MCF 10A (cell line): ENCODE results near the gene TAAR6. TPM values are rescaled to one million over a fixed set of nuclear protein-coding genes. Genes with fewer than 3 reads are reported as not detected.
"Not testable (repeated sequence)": the region's sequence is repeated elsewhere in the genome, so short reads cannot be mapped to it uniquely, and the experiment has no call there.

Source experiments
- BruUV-seq: library from RNA; stranded (reverse); fragments of 400-500 nt; replicated peaks from 2 replicates; lab custom pipeline; 2021; lab: Mats Ljungman, UMichigan
- CTCF ChIA-PET: fragments of 300-600 bp; sonication (Branson Sonifier 250); formaldehyde crosslinking; extraction: SDS; loops from one replicate; lab custom pipeline; 2021; ENCODE audit warnings: antibody characterized with exemption, inconsistent platforms; lab: Yijun Ruan, JAX
- POLR2A ChIA-PET: fragments of 300-600, 350-650 bp; sonication (Branson Sonifier 250); formaldehyde crosslinking; extraction: SDS; loops from one replicate; lab custom pipeline; 2020; ENCODE audit warnings: antibody characterized with exemption, inconsistent platforms; lab: Yijun Ruan, JAX
- DNase-seq: peaks from one replicate; pipeline ENCODE4 v3.0.0-alpha.2; 2018; ENCODE audit not compliant: unreplicated experiment
- H3K27ac Mint-ChIP-seq: one replicate; pipeline ENCODE4 v1.8.0; 2022; ENCODE audit warnings: mild to moderate bottlenecking, low read depth, mixed read lengths; ENCODE audit not compliant: unreplicated experiment
- H3K27me3 Mint-ChIP-seq: one replicate; pipeline ENCODE4 v1.8.0; 2022; ENCODE audit warnings: mixed read lengths; ENCODE audit not compliant: insufficient read depth, unreplicated experiment
- H3K36me3 Mint-ChIP-seq: one replicate; pipeline ENCODE4 v1.8.0; 2022; ENCODE audit warnings: mild to moderate bottlenecking, moderate library complexity, mixed read lengths; ENCODE audit not compliant: insufficient read depth, unreplicated experiment
- H3K4me1 Mint-ChIP-seq: one replicate; pipeline ENCODE4 v1.8.0; 2022; ENCODE audit warnings: mixed read lengths; ENCODE audit not compliant: insufficient read depth, unreplicated experiment
- H3K4me3 Mint-ChIP-seq: one replicate; pipeline ENCODE4 v1.8.0; 2022; ENCODE audit warnings: mild to moderate bottlenecking, moderate library complexity, mixed read lengths; ENCODE audit not compliant: unreplicated experiment
- H3K9me3 Mint-ChIP-seq: one replicate; pipeline ENCODE4 v1.8.0; 2022; ENCODE audit warnings: mixed read lengths; ENCODE audit not compliant: unreplicated experiment
- CTCF ChIP-seq: fragments of 200-600 bp; IDR thresholded peaks from one replicate; pipeline ENCODE4 v1.8.0; 2022; ENCODE audit warnings: antibody characterized with exemption, mild to moderate bottlenecking; ENCODE audit not compliant: unreplicated experiment
- intact Hi-C: fragments of 100-400 bp; cut with micrococcal nuclease; formaldehyde crosslinking; loops from 2 replicates; pipeline ENCODE4 v1.14.1; 2022
- total RNA-seq: library from RNA; stranded (reverse); gene quantifications from 2 replicates; pipeline ENCODE4 v1.2.3, GENCODE V29; 2022

TAAR6 gene
- total RNA-seq, 1 experiment from 2014 or later: not detected

- no peak for TF ChIP-seq CTCF
- POLR2A ChIA-PET: interaction anchor here (1.2 kb wide), 1 partner anchor 288 kb away, joined by 5 read pairs; the partner anchor contains the start of gene RPS12
- Mint-ChIP-seq H3K4me3 (no peak overlapping the region), H3K9me3 (no peaks in the 10 kb centered on the region), H3K27me3 (peaks cover 31% of the 10 kb centered on the region), H3K4me1 (no peaks in the 10 kb centered on the region), H3K36me3 (no peaks in the 10 kb centered on the region), H3K27ac (no peak overlapping the region)
- peak; percentile 9 for DNase-seq
- intact Hi-C loops: loop anchor here (5.0 kb wide), 1 partner anchor 286 kb away; the partner anchor contains the start of gene RPS12
- CTCF ChIA-PET: interaction anchor here (0.7 to 1.9 kb wide), 7 partner anchors 9 to 1447 kb away, joined by 3 to 9 read pairs (median 4); no protein-coding TSS in a partner anchor
- no TSS peak for BruUV-seq
These were observed 43.7 kb upstream of the TAAR6 start for GRCh38 chr6:132526461-132526860.

GRCh38 chr6:132527791-132528190 is 42.3 kb upstream of the TAAR6 start:
- H3K27ac Mint-ChIP-seq: no peak overlapping the region
- no peaks in the 10 kb centered on the region for H3K36me3 Mint-ChIP-seq
- TF ChIP-seq CTCF: no peak
- POLR2A ChIA-PET: interaction anchor here (0.7 kb wide), 1 partner anchor 226 kb away, joined by 5 read pairs; no protein-coding TSS in a partner anchor
- no peaks in the 10 kb centered on the region for H3K9me3 Mint-ChIP-seq
- no peaks in the 10 kb centered on the region for H3K4me1 Mint-ChIP-seq
- peak; percentile 80 for DNase-seq
- peaks cover 19% of the 10 kb centered on the region for H3K27me3 Mint-ChIP-seq
- intact Hi-C loops: loop anchor here (5.0 kb wide), 1 partner anchor 285 kb away; the partner anchor contains the start of gene RPS12
- no peak overlapping the region for H3K4me3 Mint-ChIP-seq
- CTCF ChIA-PET: interaction anchor here (0.5 to 1.9 kb wide), 7 partner anchors 10 to 1024 kb away, joined by 3 to 6 read pairs (median 4); partner anchors contain the start of gene RPS12
- no TSS peak for BruUV-seq

- DNase-seq: peak; percentile 78
- Mint-ChIP-seq H3K36me3 (peaks cover 4% of the 10 kb centered on the region), H3K27me3 (no peaks in the 10 kb centered on the region), H3K4me1 (no peaks in the 10 kb centered on the region), H3K4me3 (no peak overlapping the region), H3K27ac (no peak overlapping the region), H3K9me3 (no peaks in the 10 kb centered on the region)
- intact Hi-C loops: loop anchor here (1.0 to 5.0 kb wide), 5 partner anchors 139 to 269 kb away; no protein-coding TSS in a partner anchor
- BruUV-seq: no TSS peak
- ChIA-PET CTCF (interaction anchor here (0.6 to 2.2 kb wide), 18 partner anchors 11 to 1022 kb away, joined by 3 to 12 read pairs (median 4); partner anchors contain the start of genes SLC18B1 and STX7), POLR2A (interaction anchor here (0.7 to 1.6 kb wide), 3 partner anchors 185 to 268 kb away, joined by 3 to 5 read pairs (median 3); partner anchors contain the start of gene SLC18B1)
- peak; percentile 62 for TF ChIP-seq CTCF
These were observed 39.7 kb upstream of the TAAR6 start for GRCh38 chr6:132530293-132530974.

GRCh38 chr6:132534546-132534945 is 35.6 kb upstream of the TAAR6 start:
- not testable (repeated sequence) for H3K27ac Mint-ChIP-seq
- CTCF ChIA-PET: interaction anchor here (0.6 to 0.7 kb wide), 3 partner anchors 246 to 919 kb away, joined by 3 to 4 read pairs (median 4); no protein-coding TSS in a partner anchor

More at GRCh38 chr6:132534546-132534945, 35.6 kb upstream of the TAAR6 start:
- peaks cover 33% of the 10 kb centered on the region for H3K27me3 Mint-ChIP-seq
- H3K4me1 Mint-ChIP-seq, BruUV-seq, H3K36me3 Mint-ChIP-seq, POLR2A ChIA-PET, H3K4me3 Mint-ChIP-seq, H3K9me3 Mint-ChIP-seq, DNase-seq: not testable (repeated sequence)
- intact Hi-C loops: loop anchor here (5.0 kb wide), 1 partner anchor 248 kb away; no protein-coding TSS in a partner anchor
